Tibial artery (tissue), 4 donors: ENCODE data around the gene TAF5L.

Source experiments
- DNase-seq, 2 donors: peaks; one replicate each; pipeline ENCODE4 v3.0.0-alpha.2; 2019
- H3K27ac ChIP-seq, 2 donors: fragments of 200-600 bp; sonication (generic) in 1 of 2; 1 replicate in 1 of 2; 2 replicates in 1 of 2; pipeline ENCODE4 v1.5.1; 2018 to 2019; ENCODE audit warnings: mild to moderate bottlenecking in 1 of 2
- H3K27me3 ChIP-seq, 2 donors: fragments of 200-600 bp; sonication (generic) in 1 of 2; one replicate each; pipeline versions ENCODE4 v1.5.1 to v1.6.0; 2016 to 2019
- H3K36me3 ChIP-seq, 3 donors: fragments of 200-600 bp; sonication (generic) in 2 of 3; one replicate each; pipeline ENCODE4 v1.5.1; 2016 to 2019; ENCODE audit warnings: mild to moderate bottlenecking in 2 of 3
- H3K4me1 ChIP-seq, 4 donors: fragments of 200-600 bp; sonication (generic) in 2 of 4; 1 replicate in 3 of 4; 2 replicates in 1 of 4; pipeline ENCODE4 v1.5.1; 2016 to 2019
- H3K4me3 ChIP-seq, 2 donors: fragments of 200-600 bp; sonication (generic) in 1 of 2; 1 replicate in 1 of 2; 2 replicates in 1 of 2; pipeline ENCODE4 v1.5.1; 2018 to 2019; ENCODE audit warnings: mild to moderate bottlenecking in 2 of 2
- H3K9me3 ChIP-seq, 3 donors: fragments of 200-600 bp; sonication (generic) in 1 of 3; one replicate each; pipeline ENCODE4 v1.5.1; 2016 to 2019
- CTCF ChIP-seq, 2 experiments: fragments of 200-600 bp in 1 of 2; fragments of 450-650 bp in 1 of 2; IDR thresholded peaks; one replicate each; pipeline ENCODE4 v1.5.1; 2017 to 2019; ENCODE audit warnings: antibody characterized with exemption in 2 of 2, mild to moderate bottlenecking in 1 of 2, moderate library complexity in 1 of 2
- intact Hi-C: fragments of 100-400 bp; cut with DNase I; formaldehyde crosslinking; loops from one replicate; pipeline ENCODE4 v1.15.0; 2023; ENCODE audit warnings: low total_unique reads

TAF5L gene

GRCh38 chr1:229552732-229553131, 73.2 kb downstream of the TAF5L start:
- H3K9me3 ChIP-seq, result no peaks in the 10 kb centered on the region
- DNase-seq, result no peak
- no peaks in the 10 kb centered on the region for H3K27me3 ChIP-seq
- TF ChIP-seq CTCF (IDR thresholded peaks at IDR 0.05), result no peak
- intact Hi-C loops, result no loop called here
- H3K27ac ChIP-seq, result peak overlapping the region in 1 of 2 donors; percentile 91
- peaks cover under 1 to 15% (median 13%) of the 10 kb centered on the region in 3 donors for H3K36me3 ChIP-seq
- H3K4me3 ChIP-seq, result no peak overlapping the region
- peaks cover 0 to 83% (median 26%) of the 10 kb centered on the region in 4 donors for H3K4me1 ChIP-seq

- Histone ChIP-seq H3K4me1 (peaks cover 0 to 70% (median 16%) of the 10 kb centered on the region in 4 donors), H3K9me3 (no peaks in the 10 kb centered on the region), H3K36me3 (peaks cover 17 to 32% (median 29%) of the 10 kb centered on the region in 3 donors), H3K27me3 (no peaks in the 10 kb centered on the region), H3K4me3 (no peak overlapping the region), H3K27ac (peak overlapping the region; percentile 31 to 91)
- TF ChIP-seq CTCF (IDR thresholded peaks at IDR 0.05), result no peak
- no peak for DNase-seq
- intact Hi-C loops, result no loop called here
Observed at GRCh38 chr1:229550812-229551567, 74.9 kb downstream of the TAF5L start.

GRCh38 chr1:229547542-229547941, 78.4 kb downstream of the TAF5L start:
- Histone ChIP-seq H3K4me3 (no peak overlapping the region), H3K36me3 (peaks cover 41 to 64% (median 53%) of the 10 kb centered on the region in 3 donors), H3K4me1 (peaks cover 0 to 40% (median 5%) of the 10 kb centered on the region in 4 donors), H3K27me3 (no peaks in the 10 kb centered on the region), H3K27ac (no peak overlapping the region), H3K9me3 (no peaks in the 10 kb centered on the region)
- no peak for DNase-seq
- no peak for TF ChIP-seq CTCF (IDR thresholded peaks at IDR 0.05)
- intact Hi-C loops, result no loop called here

- Histone ChIP-seq H3K9me3 (no peaks in the 10 kb centered on the region), H3K36me3 (peaks cover 60 to 93% (median 79%) of the 10 kb centered on the region in 3 donors), H3K4me3 (no peak overlapping the region), H3K27me3 (no peaks in the 10 kb centered on the region), H3K27ac (no peak overlapping the region), H3K4me1 (peaks cover 0 to 10% (median 0%) of the 10 kb centered on the region in 4 donors)
- no peak for DNase-seq
- intact Hi-C loops, result no loop called here
- TF ChIP-seq CTCF (IDR thresholded peaks at IDR 0.05), result no peak
Observed at GRCh38 chr1:229544587-229544986, 81.3 kb downstream of the TAF5L start.
